ENCODE results near the gene ZNF710. TPM values are rescaled to one million over a fixed set of nuclear protein-coding genes. Genes with fewer than 3 reads are reported as not detected.
A peak's percentile ranks its signal among the peaks of the same experiment; 100 is the strongest.

The ZNF710 gene
- total RNA-seq, 4 donors from 2014 or later, result 9.0 to 15.6 (median 11.2) TPM

DNA sequence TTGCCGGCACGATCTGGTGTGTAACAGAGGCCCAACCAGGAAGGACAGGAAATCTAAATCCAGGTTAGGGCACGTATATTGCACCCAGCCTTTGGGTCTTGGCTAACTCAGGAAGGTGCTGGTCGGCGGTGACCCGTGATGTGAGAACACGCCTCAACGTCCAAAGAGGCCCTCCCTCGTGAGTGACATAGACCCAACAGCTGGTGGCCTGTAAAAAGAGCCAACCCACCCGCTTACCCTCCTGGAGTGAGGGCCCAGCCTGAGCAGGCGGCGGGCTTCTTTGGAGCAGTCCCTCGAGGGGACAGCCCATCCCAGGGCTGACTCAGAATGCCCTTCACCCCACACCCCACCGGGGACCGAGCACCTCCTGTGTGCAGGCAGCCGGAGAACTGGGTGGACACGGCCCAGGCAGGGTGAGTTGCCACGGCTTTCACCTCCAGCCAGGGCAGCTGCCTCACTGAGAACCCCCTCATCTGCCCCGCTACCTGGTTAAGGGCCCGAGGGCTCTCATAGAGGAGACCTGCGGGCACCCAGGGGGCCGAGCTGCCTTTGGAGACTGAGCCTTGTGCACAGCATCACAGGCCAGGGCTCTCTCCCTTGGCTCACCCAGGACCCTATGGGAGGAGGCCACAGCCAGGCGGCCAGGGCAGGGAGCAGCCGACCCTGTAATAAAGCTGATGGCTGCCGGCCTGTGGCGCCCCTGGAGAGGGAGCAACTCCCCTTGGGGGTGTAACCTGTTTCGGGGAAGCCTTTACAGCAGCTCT is 41.8 kb downstream of the ZNF710 start:
- TF ChIP-seq, protein P1, sequence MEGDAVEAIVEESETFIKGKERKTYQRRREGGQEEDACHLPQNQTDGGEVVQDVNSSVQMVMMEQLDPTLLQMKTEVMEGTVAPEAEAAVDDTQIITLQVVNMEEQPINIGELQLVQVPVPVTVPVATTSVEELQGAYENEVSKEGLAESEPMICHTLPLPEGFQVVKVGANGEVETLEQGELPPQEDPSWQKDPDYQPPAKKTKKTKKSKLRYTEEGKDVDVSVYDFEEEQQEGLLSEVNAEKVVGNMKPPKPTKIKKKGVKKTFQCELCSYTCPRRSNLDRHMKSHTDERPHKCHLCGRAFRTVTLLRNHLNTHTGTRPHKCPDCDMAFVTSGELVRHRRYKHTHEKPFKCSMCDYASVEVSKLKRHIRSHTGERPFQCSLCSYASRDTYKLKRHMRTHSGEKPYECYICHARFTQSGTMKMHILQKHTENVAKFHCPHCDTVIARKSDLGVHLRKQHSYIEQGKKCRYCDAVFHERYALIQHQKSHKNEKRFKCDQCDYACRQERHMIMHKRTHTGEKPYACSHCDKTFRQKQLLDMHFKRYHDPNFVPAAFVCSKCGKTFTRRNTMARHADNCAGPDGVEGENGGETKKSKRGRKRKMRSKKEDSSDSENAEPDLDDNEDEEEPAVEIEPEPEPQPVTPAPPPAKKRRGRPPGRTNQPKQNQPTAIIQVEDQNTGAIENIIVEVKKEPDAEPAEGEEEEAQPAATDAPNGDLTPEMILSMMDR (IDR thresholded peaks at IDR 0.05), result no peak
- no peak for TF ChIP-seq EP300 (IDR thresholded peaks at IDR 0.05)
- TF ChIP-seq POLR2A (IDR thresholded peaks at IDR 0.05), result no peak
- no peak for DNase-seq (ENCODE audit: low spot score in 2 of 2)
- 78 to 81% methylated on average over 20 to 26 of the region's 27 CpGs for WGBS, 2 donors
- H3K27me3 ChIP-seq, result no peaks in the 10 kb centered on the region
- H3K4me3 ChIP-seq, result no peak overlapping the region
- no peaks in the 10 kb centered on the region for H3K36me3 ChIP-seq
- no peaks in the 10 kb centered on the region for H3K9me3 ChIP-seq
- peaks cover 0 to 42% (median 15%) of the 10 kb centered on the region in 4 donors for H3K4me1 ChIP-seq
- no peak overlapping the region for H3K27ac ChIP-seq

DNA sequence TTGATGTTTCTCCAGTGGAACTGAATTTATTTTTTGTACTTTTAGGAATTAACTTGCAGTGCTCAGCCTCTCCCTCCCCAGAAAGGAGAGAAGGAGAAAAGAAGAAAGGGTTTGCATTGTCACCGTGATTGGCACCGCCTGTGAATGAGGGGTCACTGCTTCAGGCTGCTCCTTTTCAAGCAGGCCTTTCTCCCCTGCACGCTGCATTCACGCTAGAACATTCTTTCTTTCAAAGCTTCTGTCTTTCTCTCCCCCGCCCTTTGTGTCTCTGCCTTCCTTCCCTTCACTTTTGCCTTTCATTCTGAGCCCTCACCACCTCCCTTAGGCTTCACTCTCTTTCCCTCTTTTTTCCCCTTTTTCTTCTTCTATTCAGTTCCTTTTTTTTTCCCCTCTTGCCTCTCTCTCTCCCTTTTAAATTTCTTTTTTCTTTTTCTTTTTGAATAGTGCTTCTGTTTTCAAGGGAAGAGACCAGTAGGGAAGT is 42.4 kb downstream of the ZNF710 start:
- Histone ChIP-seq H3K27me3 (no peaks in the 10 kb centered on the region), H3K9me3 (no peaks in the 10 kb centered on the region), H3K4me1 (peaks cover 0 to 39% (median 9%) of the 10 kb centered on the region in 4 donors), H3K27ac (no peak overlapping the region), H3K4me3 (no peak overlapping the region), H3K36me3 (no peaks in the 10 kb centered on the region)
- no peak for DNase-seq (ENCODE audit: low spot score in 2 of 2)
- TF ChIP-seq, protein P1 (IDR thresholded peaks at IDR 0.05), result no peak
- TF ChIP-seq EP300 (IDR thresholded peaks at IDR 0.05) (no peak), POLR2A (IDR thresholded peaks at IDR 0.05) (no peak)
- 53 to 71% methylated on average over 5 of the region's 5 CpGs for WGBS, 2 donors

DNA sequence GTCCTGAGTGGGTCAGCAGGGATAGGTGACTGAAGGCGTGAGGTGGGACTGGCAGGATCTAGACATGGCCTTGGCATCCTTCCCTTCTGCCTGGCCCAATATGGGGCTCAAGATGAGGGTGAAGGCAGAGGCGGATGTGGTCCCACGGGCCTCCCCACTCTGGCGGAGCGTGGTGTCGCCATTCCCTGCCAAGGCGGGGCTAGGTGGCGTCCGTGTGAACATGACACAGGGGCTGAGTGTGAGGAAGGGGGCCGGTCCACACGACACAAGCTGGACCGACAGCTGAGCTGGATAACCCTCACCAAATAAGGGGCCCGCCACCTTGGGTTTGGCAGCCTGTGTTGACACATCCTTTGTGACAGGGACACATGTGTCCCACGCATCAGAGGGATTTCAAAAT is 43.1 kb downstream of the ZNF710 start:
- no peak for DNase-seq (ENCODE audit: low spot score in 2 of 2)
- TF ChIP-seq, protein P1 (IDR thresholded peaks at IDR 0.05), result no peak
- no peak for TF ChIP-seq EP300 (IDR thresholded peaks at IDR 0.05)
- TF ChIP-seq POLR2A (IDR thresholded peaks at IDR 0.05), result no peak
- Histone ChIP-seq H3K36me3 (no peaks in the 10 kb centered on the region), H3K4me1 (peaks cover 0 to 39% (median 9%) of the 10 kb centered on the region in 4 donors), H3K27ac (no peak overlapping the region), H3K9me3 (no peaks in the 10 kb centered on the region), H3K27me3 (no peaks in the 10 kb centered on the region), H3K4me3 (no peak overlapping the region)
- WGBS, 2 donors, result 89 to 93% methylated on average over 14 of the region's 14 CpGs

DNA sequence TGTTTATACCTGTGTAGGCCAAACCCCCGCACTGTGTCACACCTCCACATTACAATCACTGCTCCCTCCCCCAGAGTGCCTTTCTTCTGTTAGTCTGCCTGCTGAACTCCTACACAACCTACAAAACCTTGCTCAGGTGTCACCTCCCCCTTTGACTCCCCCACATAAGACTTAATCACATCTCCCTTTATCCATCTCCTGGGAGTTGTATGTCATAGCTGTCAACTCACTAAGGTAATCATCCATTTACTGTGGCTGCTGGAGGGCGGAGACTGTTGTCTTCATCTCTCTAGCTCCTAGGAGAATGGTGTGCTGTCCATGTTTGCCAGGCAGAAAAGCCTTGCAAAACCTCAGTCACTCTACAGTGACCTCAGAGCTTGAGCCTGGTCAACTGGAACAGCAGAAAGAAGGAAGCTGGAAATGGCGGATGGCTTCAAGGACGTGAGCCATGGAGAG is 43.8 kb downstream of the ZNF710 start:
- Histone ChIP-seq H3K36me3 (no peaks in the 10 kb centered on the region), H3K4me3 (no peak overlapping the region), H3K27ac (no peak overlapping the region), H3K4me1 (peaks cover 0 to 38% (median 9%) of the 10 kb centered on the region in 4 donors), H3K27me3 (no peaks in the 10 kb centered on the region), H3K9me3 (no peaks in the 10 kb centered on the region)
- DNase-seq (ENCODE audit: low spot score in 2 of 2), result no peak
- TF ChIP-seq POLR2A (IDR thresholded peaks at IDR 0.05) (no peak), EP300 (IDR thresholded peaks at IDR 0.05) (no peak)
- TF ChIP-seq, protein P1 (IDR thresholded peaks at IDR 0.05), result no peak
- 91 to 95% methylated on average over 4 of the region's 4 CpGs for WGBS, 2 donors

- no peak for DNase-seq (ENCODE audit: low spot score in 2 of 2)
- H3K4me1 ChIP-seq, result peaks cover 0 to 24% (median 6%) of the 10 kb centered on the region in 4 donors
- no peaks in the 10 kb centered on the region for H3K27me3 ChIP-seq
- no peaks in the 10 kb centered on the region for H3K36me3 ChIP-seq
- WGBS, 2 donors, result 87 to 93% methylated on average over 7 of the region's 7 CpGs
- TF ChIP-seq EP300 (IDR thresholded peaks at IDR 0.05) (no peak), POLR2A (IDR thresholded peaks at IDR 0.05) (no peak)
- TF ChIP-seq, protein P1 (IDR thresholded peaks at IDR 0.05), result no peak
- no peaks in the 10 kb centered on the region for H3K9me3 ChIP-seq
- peak overlapping the region in 1 of 4 donors; percentile 17 for H3K27ac ChIP-seq
- H3K4me3 ChIP-seq, result no peak overlapping the region
These were observed 45.2 kb downstream of the ZNF710 start for GRCh38 chr15:90046289-90046688.
